ENCODE measurements around the gene NKD2. TPM values are rescaled to one million over a fixed set of nuclear protein-coding genes. Genes with fewer than 3 reads are reported as not detected.

The NKD2 gene
- total and polyA plus RNA-seq, 2 of the 4 experiments (the other 2 are of a cell fraction) = not detected

- no peaks in the 10 kb centered on the region for H3K79me1 ChIP-seq (ENCODE audit: low read depth in 1 of 2, low read length in 2 of 2)
- no peaks in the 10 kb centered on the region for H3K36me3 ChIP-seq (ENCODE audit: control insufficient read depth, insufficient read depth, low read length)
- H3K9ac ChIP-seq (ENCODE audit: low read depth, low read length) = no peak overlapping the region
- no peaks in the 10 kb centered on the region for H3K4me1 ChIP-seq (ENCODE audit: control insufficient read depth, insufficient read depth, low read length)
- 84% methylated on average over 6 of the region's 14 CpGs; no CpG with 5 or more reads in 1 of the 2 experiments for WGBS, 2 experiments (ENCODE audit: extremely low coverage in 2 of 2, insufficient read length in 1 of 2)
- H4K91ac ChIP-seq (ENCODE audit: insufficient read depth, low read depth, low read length) = no peak overlapping the region
- H3K4me3 ChIP-seq (ENCODE audit: insufficient read depth, low read depth, low read length) = no peak overlapping the region
- POLR2A ChIA-PET (ENCODE audit: unreplicated experiment) = no interaction called here
- H2BK120ac ChIP-seq (ENCODE audit: low read depth, low read length) = no peak overlapping the region
- CTCF ChIA-PET = no interaction called here
- H2AK5ac ChIP-seq (ENCODE audit: low read depth, low read length) = no peak overlapping the region
- no peak overlapping the region for H3K27ac ChIP-seq (ENCODE audit: insufficient read depth, low read length)
- H3K18ac ChIP-seq (ENCODE audit: low read depth, low read length) = no peak overlapping the region
- no peaks in the 10 kb centered on the region for H4K20me1 ChIP-seq (ENCODE audit: insufficient read depth, low read length)
- no peak overlapping the region for H2AK9ac ChIP-seq (replicated peaks; ENCODE audit: low read depth, low read length, poor library complexity)
- no peak overlapping the region for H3K56ac ChIP-seq (ENCODE audit: extremely low read depth, insufficient read depth, low read length)
- DNase-seq = no peak
- in situ Hi-C loops (cut with MboI; ENCODE audit: low sequenced_read_pairs) = no loop called here
- no peak overlapping the region for H3K4me2 ChIP-seq (ENCODE audit: low read depth, low read length)
- no peak for ATAC-seq (ENCODE audit: low read depth)
- no peak overlapping the region for H4K8ac ChIP-seq (ENCODE audit: low read depth in 2 of 2, low read length in 2 of 2)
- H3K4ac ChIP-seq (ENCODE audit: low read depth, low read length) = no peak overlapping the region
- no peaks in the 10 kb centered on the region for H3K9me3 ChIP-seq (ENCODE audit: control insufficient read depth, insufficient read depth, low read length)
- peaks cover 49% of the 10 kb centered on the region for H3K27me3 ChIP-seq (ENCODE audit: control insufficient read depth, insufficient read depth, low read length)
- no peak overlapping the region for H2BK20ac ChIP-seq (ENCODE audit: low read depth, low read length)
- no TSS peak for BruUV-seq (replicated peaks)
- H2BK5ac ChIP-seq (ENCODE audit: low read depth, low read length, poor library complexity, severe bottlenecking) = no peak overlapping the region
- no peak overlapping the region for H3K23ac ChIP-seq (ENCODE audit: low read depth, low read length)
- no peak for TF ChIP-seq RAD21 (IDR thresholded peaks at IDR 0.05; ENCODE audit: low read length)
- TF ChIP-seq, protein P1, sequence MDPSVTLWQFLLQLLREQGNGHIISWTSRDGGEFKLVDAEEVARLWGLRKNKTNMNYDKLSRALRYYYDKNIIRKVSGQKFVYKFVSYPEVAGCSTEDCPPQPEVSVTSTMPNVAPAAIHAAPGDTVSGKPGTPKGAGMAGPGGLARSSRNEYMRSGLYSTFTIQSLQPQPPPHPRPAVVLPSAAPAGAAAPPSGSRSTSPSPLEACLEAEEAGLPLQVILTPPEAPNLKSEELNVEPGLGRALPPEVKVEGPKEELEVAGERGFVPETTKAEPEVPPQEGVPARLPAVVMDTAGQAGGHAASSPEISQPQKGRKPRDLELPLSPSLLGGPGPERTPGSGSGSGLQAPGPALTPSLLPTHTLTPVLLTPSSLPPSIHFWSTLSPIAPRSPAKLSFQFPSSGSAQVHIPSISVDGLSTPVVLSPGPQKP (IDR thresholded peaks at IDR 0.05; ENCODE audit: borderline replicate concordance, low read depth, low read length) = no peak
- TF ChIP-seq, protein P2, sequence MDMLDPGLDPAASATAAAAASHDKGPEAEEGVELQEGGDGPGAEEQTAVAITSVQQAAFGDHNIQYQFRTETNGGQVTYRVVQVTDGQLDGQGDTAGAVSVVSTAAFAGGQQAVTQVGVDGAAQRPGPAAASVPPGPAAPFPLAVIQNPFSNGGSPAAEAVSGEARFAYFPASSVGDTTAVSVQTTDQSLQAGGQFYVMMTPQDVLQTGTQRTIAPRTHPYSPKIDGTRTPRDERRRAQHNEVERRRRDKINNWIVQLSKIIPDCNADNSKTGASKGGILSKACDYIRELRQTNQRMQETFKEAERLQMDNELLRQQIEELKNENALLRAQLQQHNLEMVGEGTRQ (IDR thresholded peaks at IDR 0.05; ENCODE audit: low read depth, low read length) = no peak
- no peak for TF ChIP-seq NFE2L2 (IDR thresholded peaks at IDR 0.05; ENCODE audit: low read depth, low read length)
- TF ChIP-seq MXI1 (IDR thresholded peaks at IDR 0.05; ENCODE audit: borderline replicate concordance, low read depth, low read length) = no peak
- intact Hi-C loops (cut with micrococcal nuclease) = no loop called here
- dilution Hi-C loops (cut with HindIII; ENCODE audit: low sequenced_read_pairs, unreplicated experiment) = no loop called here
- H2BK15ac ChIP-seq (ENCODE audit: low read depth, low read length) = no peak overlapping the region
- no peaks in the 10 kb centered on the region for H3K9me1 ChIP-seq (ENCODE audit: insufficient read depth, low read length)
- no peak overlapping the region for H4K5ac ChIP-seq (ENCODE audit: low read depth, low read length)
- H3K14ac ChIP-seq (replicated peaks; ENCODE audit: low read depth, low read length) = no peak overlapping the region
- H2AFZ ChIP-seq (replicated peaks; ENCODE audit: low read length, poor library complexity) = no peak overlapping the region
Observed at GRCh38 chr5:1014346-1014745, 5.7 kb downstream of the NKD2 start.

All from IMR-90 (cell line).